COLO829 (cell line): Measurements from ENCODE around the gene NHSL2.
"Not testable (repeated sequence)": the region's sequence is repeated elsewhere in the genome, so short reads cannot be mapped to it uniquely, and the experiment has no call there.

Experiments
- DNase-seq: peaks from one replicate; pipeline ENCODE4 v3.0.0; 2012; ENCODE audit warnings: low spot score

The NHSL2 gene

GRCh38 chrX:71923516-71923915 is 12.9 kb downstream of the NHSL2 start:
- no peak for DNase-seq

GRCh38 chrX:71927040-71927439 is 16.4 kb downstream of the NHSL2 start:
- DNase-seq: no peak

GRCh38 chrX:71928856-71929255 is 18.2 kb downstream of the NHSL2 start:
- DNase-seq: no peak

DNA sequence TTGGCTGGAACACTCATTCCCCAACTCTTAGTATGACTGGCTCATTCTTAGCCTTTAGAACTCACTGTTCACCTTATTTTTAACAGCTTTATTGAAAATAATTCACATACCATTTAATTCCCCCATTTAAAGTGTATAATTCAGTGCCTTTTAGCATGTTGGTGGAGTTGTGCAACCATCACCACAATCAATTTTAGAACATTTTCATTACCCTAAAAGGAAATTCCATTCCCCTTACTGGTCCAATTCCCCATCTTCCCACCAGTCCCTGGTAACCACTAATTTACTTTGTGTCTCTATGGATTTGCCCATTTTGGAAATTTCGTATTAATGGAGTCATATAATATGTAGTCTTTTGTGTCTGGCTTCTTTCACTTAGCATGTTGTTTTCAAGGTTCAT is 19.7 kb downstream of the NHSL2 start:
- no peak for DNase-seq

- no peak for DNase-seq
These were observed 24.8 kb downstream of the NHSL2 start for GRCh38 chrX:71935476-71935875.

DNA sequence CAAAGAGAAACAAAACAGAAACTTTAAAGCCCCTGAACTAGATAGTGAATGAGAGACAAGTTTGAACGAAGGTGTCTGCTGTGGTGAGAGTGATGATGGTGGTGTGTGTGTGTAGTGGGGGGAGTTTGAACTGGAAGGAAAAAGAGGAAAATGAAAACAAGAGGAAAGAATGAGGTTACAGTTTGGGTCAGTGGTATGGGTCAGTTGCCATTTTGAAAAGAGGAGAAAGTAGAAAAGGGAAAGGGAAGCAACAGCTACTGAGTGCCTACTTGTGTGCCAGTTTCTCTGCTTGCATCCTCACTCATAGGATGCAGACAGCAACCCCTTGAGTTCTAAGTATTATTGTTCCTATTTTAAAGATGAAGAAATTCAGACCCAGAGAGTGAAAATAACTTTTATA is 26.0 kb downstream of the NHSL2 start:
- no peak for DNase-seq

GRCh38 chrX:71938371-71938770 is 27.7 kb downstream of the NHSL2 start:
- no peak for DNase-seq

DNA sequence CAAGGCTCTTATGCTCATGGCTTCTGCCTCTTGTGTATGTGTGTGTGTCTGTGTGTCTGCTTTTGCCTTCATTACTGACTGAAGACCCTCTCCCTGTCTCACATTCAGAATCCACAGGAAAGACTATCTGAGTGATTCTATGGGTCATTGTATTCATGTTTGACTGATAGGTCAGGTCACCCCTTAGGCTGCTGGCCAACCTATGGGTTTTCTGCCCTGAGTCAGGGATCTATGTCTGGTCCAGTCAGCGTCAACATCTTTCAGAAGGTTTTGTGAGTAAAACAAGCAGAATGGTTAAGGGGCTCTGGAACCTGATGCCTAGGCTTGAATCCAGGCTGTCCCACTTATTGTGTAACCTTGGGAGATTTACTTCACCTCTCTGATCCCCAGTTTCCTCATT is 30.5 kb downstream of the NHSL2 start:
- no peak for DNase-seq

- DNase-seq: no peak
These were observed 31.1 kb downstream of the NHSL2 start for GRCh38 chrX:71941776-71942175.

DNA sequence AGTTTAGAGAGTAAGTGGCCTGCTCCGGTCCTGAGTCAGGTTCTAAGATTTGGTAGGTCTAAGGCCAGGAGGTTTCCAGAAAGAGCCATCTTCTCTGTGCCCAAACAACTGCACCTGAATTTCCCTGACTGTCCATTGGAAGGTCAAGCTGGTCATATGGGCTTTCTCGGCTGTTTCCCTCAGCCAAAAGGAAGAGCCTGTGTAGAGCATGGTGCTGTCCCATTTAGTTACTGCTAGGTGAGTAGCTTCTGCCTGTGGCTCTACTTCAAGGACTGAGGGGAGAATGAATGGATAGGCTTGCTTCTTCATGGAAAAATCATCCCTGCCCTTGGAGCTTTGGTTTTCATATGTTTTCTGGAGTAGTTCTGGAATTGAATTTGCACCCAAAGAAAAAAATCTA is 33.7 kb downstream of the NHSL2 start:
- DNase-seq: no peak

- no peak for DNase-seq
These were observed 34.7 kb downstream of the NHSL2 start for GRCh38 chrX:71945237-71945805.

- no peak for DNase-seq
These were observed 38.7 kb downstream of the NHSL2 start for GRCh38 chrX:71949363-71949762.

DNA sequence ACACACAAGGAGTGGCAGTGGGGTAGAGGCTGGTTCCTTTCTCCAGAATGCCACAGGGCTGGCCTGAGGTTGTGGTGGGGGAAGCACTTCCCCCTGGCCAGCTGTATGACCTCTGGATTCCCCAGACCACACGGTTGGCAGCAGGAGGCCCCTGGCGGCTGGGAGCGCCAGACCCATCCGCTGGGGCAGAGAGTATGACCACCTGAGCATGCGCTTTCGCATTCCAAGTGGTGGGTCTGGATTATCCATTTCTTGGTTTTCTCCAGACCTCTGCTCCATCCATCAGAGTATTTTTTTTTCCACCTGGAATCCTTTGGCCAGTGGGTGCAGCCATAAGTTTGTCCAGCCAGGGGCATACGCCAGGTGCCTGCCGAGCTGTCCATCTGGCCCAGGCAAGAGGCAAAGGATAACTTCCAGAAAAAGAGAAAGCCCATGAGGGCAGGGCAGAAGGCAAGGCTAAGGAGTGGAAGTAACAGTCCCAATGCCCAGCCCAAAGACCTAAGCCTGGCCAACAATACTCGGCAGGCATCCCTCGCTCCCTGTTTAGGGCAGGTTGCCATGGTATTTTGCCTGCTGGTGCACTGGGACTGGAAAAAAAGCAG is 39.3 kb downstream of the NHSL2 start:
- DNase-seq: no peak

DNA sequence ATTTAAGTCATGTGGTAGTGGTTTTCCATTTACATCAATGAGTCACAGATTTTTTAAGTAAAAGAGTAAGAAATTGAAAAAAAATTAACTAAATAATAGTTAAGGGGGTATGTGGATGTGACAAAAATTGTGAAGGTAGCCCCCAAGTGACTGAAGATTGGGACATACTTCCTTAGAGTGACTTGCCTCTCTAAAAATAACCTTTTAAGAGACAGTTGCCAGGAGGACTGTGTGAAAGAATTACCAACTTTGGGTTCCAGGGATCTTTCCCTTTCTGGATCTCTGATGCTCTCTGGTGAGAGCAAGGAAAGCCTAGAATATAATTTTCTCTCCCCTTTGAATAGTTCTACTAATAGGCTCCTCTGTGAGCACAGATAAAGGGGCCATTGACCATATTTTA is 42.7 kb downstream of the NHSL2 start:
- no peak for DNase-seq

- no peak for DNase-seq
These were observed 43.3 kb downstream of the NHSL2 start for GRCh38 chrX:71953946-71954345.

DNA sequence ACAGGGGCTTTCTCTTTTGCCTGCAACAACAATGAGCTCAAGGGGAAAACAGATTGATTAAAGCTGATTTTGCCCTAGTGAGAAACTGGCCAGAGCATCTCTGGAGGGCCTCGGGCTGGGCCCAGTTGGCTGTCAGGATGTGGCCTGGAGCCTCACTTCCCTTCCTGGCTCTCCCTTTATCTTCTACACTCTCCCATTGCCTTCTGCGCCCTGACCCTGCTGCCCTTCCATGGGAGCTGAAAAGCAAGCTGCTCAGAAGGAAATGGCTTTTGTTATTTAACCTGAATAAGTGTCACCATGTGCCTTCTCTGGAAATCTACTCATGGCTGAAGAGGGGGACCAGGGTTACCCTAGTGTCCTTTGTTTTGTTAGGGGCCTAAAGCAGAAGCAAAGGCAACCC is 43.8 kb downstream of the NHSL2 start:
- DNase-seq: no peak

GRCh38 chrX:71955530-71956120 is 45.0 kb downstream of the NHSL2 start:
- no peak for DNase-seq

GRCh38 chrX:71958281-71958675 is 47.6 kb downstream of the NHSL2 start:
- no peak for DNase-seq

- not testable (repeated sequence) for DNase-seq
These were observed 53.5 kb downstream of the NHSL2 start for GRCh38 chrX:71964184-71964583.

GRCh38 chrX:71974916-71975315 is 64.3 kb downstream of the NHSL2 start:
- no peak for DNase-seq

- no peak for DNase-seq
These were observed 66.1 kb downstream of the NHSL2 start for GRCh38 chrX:71976753-71977152.

- DNase-seq: no peak
These were observed 67.5 kb downstream of the NHSL2 start for GRCh38 chrX:71978164-71978563.

GRCh38 chrX:71989768-71990426 is 79.3 kb downstream of the NHSL2 start:
- peak; percentile 49 for DNase-seq
